Measurements from ENCODE around the gene F12. TPM values are rescaled to one million over a fixed set of nuclear protein-coding genes. Genes with fewer than 3 reads are reported as not detected.

The F12 gene
- total RNA-seq, 1 experiment from 2014 or later, result 13.4 TPM

DNA sequence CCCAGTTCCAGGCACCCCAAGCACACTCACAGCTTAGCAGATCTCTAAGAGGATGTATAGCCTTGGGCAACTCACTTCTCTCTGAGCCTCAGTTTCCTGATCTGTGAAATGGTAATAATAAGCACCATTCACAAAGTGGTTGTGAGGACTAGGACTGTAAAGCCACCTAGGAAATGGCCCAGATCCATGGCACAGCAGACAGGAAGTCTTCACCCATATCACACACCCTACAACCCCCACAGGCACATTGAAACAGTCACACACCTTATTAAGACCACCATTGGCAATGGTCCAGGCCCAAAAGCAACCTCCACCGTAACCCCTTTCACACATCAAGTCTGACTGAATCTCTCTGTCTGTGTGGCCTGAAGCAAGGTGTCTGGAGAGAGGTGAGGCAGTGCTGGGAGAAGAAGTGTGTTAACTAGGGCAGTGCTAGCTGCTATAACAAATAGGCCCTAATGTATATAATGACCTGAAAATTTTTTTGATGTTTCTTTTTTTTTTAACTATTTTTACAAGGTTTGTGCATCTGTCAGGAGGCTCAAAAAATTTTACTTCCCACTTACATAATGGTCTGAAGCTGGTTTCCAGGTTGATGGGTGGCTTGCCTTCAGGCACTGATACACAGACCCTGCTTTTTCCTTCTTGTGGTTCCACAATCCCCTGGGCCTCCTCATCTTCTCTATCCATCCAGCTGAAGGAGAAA, 54.0 kb downstream of the F12 start:
- in situ Hi-C loops (cut with HindIII; ENCODE audit: low pct_unique_long_range_greater_than_20kb, low sequenced_read_pairs) (no loop called here), intact Hi-C loops (cut with micrococcal nuclease; ENCODE audit: unreplicated experiment) (no loop called here)
- Histone ChIP-seq H3K27ac (ENCODE audit: low read length) (no peak overlapping the region), H3K9me3 (ENCODE audit: control insufficient read depth, insufficient read depth, low read depth, low read length) (no peaks in the 10 kb centered on the region), H3K36me3 (ENCODE audit: control insufficient read depth, insufficient read depth, low read length) (no peaks in the 10 kb centered on the region), H3K4me1 (ENCODE audit: control insufficient read depth, insufficient read depth, low read length) (peaks cover 6% of the 10 kb centered on the region), H3K4me3 (ENCODE audit: low read depth in 2 of 2, low read length in 2 of 2) (no peak overlapping the region), H3K27me3 (ENCODE audit: control insufficient read depth, insufficient read depth, low read length) (no peaks in the 10 kb centered on the region)
- ChIA-PET POLR2A (no interaction called here), CTCF (no interaction called here)
- BruUV-seq (replicated peaks), result no TSS peak
- no peak for ATAC-seq
- DNase-seq (ENCODE audit: low read depth, low spot score), result no peak
- TF ChIP-seq TCF7L2 (IDR thresholded peaks at IDR 0.05; ENCODE audit: low read depth, low read length), result no peak
- no peak for TF ChIP-seq SIN3A (IDR thresholded peaks at IDR 0.05; ENCODE audit: borderline replicate concordance, insufficient read depth, low read depth, low read length)
- TF ChIP-seq, protein P1, sequence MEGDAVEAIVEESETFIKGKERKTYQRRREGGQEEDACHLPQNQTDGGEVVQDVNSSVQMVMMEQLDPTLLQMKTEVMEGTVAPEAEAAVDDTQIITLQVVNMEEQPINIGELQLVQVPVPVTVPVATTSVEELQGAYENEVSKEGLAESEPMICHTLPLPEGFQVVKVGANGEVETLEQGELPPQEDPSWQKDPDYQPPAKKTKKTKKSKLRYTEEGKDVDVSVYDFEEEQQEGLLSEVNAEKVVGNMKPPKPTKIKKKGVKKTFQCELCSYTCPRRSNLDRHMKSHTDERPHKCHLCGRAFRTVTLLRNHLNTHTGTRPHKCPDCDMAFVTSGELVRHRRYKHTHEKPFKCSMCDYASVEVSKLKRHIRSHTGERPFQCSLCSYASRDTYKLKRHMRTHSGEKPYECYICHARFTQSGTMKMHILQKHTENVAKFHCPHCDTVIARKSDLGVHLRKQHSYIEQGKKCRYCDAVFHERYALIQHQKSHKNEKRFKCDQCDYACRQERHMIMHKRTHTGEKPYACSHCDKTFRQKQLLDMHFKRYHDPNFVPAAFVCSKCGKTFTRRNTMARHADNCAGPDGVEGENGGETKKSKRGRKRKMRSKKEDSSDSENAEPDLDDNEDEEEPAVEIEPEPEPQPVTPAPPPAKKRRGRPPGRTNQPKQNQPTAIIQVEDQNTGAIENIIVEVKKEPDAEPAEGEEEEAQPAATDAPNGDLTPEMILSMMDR (IDR thresholded peaks at IDR 0.05), result no peak
- TF ChIP-seq, protein P2, sequence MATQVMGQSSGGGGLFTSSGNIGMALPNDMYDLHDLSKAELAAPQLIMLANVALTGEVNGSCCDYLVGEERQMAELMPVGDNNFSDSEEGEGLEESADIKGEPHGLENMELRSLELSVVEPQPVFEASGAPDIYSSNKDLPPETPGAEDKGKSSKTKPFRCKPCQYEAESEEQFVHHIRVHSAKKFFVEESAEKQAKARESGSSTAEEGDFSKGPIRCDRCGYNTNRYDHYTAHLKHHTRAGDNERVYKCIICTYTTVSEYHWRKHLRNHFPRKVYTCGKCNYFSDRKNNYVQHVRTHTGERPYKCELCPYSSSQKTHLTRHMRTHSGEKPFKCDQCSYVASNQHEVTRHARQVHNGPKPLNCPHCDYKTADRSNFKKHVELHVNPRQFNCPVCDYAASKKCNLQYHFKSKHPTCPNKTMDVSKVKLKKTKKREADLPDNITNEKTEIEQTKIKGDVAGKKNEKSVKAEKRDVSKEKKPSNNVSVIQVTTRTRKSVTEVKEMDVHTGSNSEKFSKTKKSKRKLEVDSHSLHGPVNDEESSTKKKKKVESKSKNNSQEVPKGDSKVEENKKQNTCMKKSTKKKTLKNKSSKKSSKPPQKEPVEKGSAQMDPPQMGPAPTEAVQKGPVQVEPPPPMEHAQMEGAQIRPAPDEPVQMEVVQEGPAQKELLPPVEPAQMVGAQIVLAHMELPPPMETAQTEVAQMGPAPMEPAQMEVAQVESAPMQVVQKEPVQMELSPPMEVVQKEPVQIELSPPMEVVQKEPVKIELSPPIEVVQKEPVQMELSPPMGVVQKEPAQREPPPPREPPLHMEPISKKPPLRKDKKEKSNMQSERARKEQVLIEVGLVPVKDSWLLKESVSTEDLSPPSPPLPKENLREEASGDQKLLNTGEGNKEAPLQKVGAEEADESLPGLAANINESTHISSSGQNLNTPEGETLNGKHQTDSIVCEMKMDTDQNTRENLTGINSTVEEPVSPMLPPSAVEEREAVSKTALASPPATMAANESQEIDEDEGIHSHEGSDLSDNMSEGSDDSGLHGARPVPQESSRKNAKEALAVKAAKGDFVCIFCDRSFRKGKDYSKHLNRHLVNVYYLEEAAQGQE (IDR thresholded peaks at IDR 0.05; ENCODE audit: insufficient read depth in 1 of 2, low read depth in 2 of 2, low read length in 1 of 2), result no peak
- TF ChIP-seq POLR2AphosphoS5 (IDR thresholded peaks at IDR 0.05; ENCODE audit: low read depth, low read length), result no peak

DNA sequence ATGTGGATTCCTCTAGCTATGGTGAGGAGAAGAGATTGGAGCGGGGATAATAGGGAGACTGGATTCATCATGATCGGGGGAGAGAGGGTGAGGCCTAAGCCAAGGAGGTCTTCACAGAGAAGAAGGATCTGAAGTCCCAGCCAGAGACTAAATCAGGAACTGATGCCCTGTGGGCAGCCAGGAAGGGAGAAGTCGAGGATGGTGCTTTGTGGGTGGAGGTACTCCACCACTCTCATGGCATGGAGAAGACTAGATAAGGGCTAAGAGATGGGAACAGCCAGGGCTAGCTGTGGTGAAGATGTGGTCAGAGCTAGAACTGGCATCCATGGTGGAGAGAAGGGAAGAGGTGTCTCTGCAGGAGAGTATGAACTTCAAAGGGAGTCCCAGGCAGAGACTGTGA, 54.7 kb downstream of the F12 start:
- in situ Hi-C loops (cut with HindIII; ENCODE audit: low pct_unique_long_range_greater_than_20kb, low sequenced_read_pairs), result no loop called here
- DNase-seq (ENCODE audit: low read depth, low spot score) (no peak), ATAC-seq (no peak)
- intact Hi-C loops (cut with micrococcal nuclease; ENCODE audit: unreplicated experiment), result no loop called here
- H3K4me1 ChIP-seq (ENCODE audit: control insufficient read depth, insufficient read depth, low read length), result peaks cover 12% of the 10 kb centered on the region
- no peaks in the 10 kb centered on the region for H3K9me3 ChIP-seq (ENCODE audit: control insufficient read depth, insufficient read depth, low read depth, low read length)
- no peak overlapping the region for H3K4me3 ChIP-seq (ENCODE audit: low read depth in 2 of 2, low read length in 2 of 2)
- no peaks in the 10 kb centered on the region for H3K36me3 ChIP-seq (ENCODE audit: control insufficient read depth, insufficient read depth, low read length)
- no peaks in the 10 kb centered on the region for H3K27me3 ChIP-seq (ENCODE audit: control insufficient read depth, insufficient read depth, low read length)
- ChIA-PET CTCF (interaction anchor here (0.6 kb wide), 1 partner anchor 347 kb away, joined by 3 read pairs; no protein-coding TSS in a partner anchor), POLR2A (no interaction called here)
- no peak for TF ChIP-seq TCF7L2 (IDR thresholded peaks at IDR 0.05; ENCODE audit: low read depth, low read length)
- TF ChIP-seq POLR2AphosphoS5 (IDR thresholded peaks at IDR 0.05; ENCODE audit: low read depth, low read length), result no peak
- TF ChIP-seq SIN3A (IDR thresholded peaks at IDR 0.05; ENCODE audit: borderline replicate concordance, insufficient read depth, low read depth, low read length), result no peak
- TF ChIP-seq, protein P2 (IDR thresholded peaks at IDR 0.05; ENCODE audit: insufficient read depth in 1 of 2, low read depth in 2 of 2, low read length in 1 of 2), result no peak
- TF ChIP-seq, protein P1 (IDR thresholded peaks at IDR 0.05), result no peak
- BruUV-seq (replicated peaks), result no TSS peak
- H3K27ac ChIP-seq (ENCODE audit: low read length), result no peak overlapping the region

Data from Panc1 (cell line).